WTC11 (cell line): Measurements from ENCODE around the gene SULT2B1. TPM values are rescaled to one million over a fixed set of nuclear protein-coding genes. Genes with fewer than 3 reads are reported as not detected.

Experiments used
- CBFB ChIP-seq: sonication (generic); formaldehyde crosslinking; IDR thresholded peaks from 2 replicates; pipeline ENCODE4 v1.8.1; 2022; ENCODE audit warnings: mild to moderate bottlenecking, low read depth, missing genetic modification reagents
- ELF4 ChIP-seq: sonication (generic); formaldehyde crosslinking; IDR thresholded peaks from 2 replicates; pipeline ENCODE4 v1.8.1; 2022; ENCODE audit warnings: low read depth, mild to moderate bottlenecking, moderate library complexity, missing genetic modification reagents
- ERG ChIP-seq: fragments of 250-450 bp; sonication (Bioruptor Pico); IDR thresholded peaks from 2 replicates; pipeline ENCODE4 v1.8.0; 2021; ENCODE audit warnings: mild to moderate bottlenecking
- ESRRA ChIP-seq: sonication (generic); formaldehyde crosslinking; IDR thresholded peaks from 2 replicates; pipeline ENCODE4 v1.8.1; 2022; ENCODE audit warnings: mild to moderate bottlenecking, missing genetic modification reagents, borderline replicate concordance
- HMGXB4 ChIP-seq: sonication (generic); formaldehyde crosslinking; IDR thresholded peaks from 2 replicates; pipeline ENCODE4 v1.8.1; 2023; ENCODE audit warnings: mild to moderate bottlenecking, moderate library complexity, missing genetic modification reagents
- MYBL2 ChIP-seq: sonication (generic); formaldehyde crosslinking; IDR thresholded peaks from 2 replicates; pipeline ENCODE4 v1.8.1; 2023; ENCODE audit warnings: mild to moderate bottlenecking, moderate library complexity, missing genetic modification reagents
- NFYB ChIP-seq: sonication (generic); formaldehyde crosslinking; conservative IDR thresholded peaks from 2 replicates; pipeline ENCODE4 v1.8.0; 2022; ENCODE audit warnings: low read depth, missing genetic modification reagents
- NR1H2 ChIP-seq: sonication (generic); formaldehyde crosslinking; IDR thresholded peaks from 2 replicates; pipeline ENCODE4 v1.9.0; 2021; ENCODE audit warnings: mild to moderate bottlenecking, moderate library complexity, missing genetic modification reagents
- NR3C1 ChIP-seq: sonication (generic); formaldehyde crosslinking; conservative IDR thresholded peaks from 2 replicates; pipeline ENCODE4 v1.8.1; 2023; ENCODE audit warnings: low read depth, mild to moderate bottlenecking, missing genetic modification reagents
- PREB ChIP-seq: sonication (generic); formaldehyde crosslinking; IDR thresholded peaks from 2 replicates; pipeline ENCODE4 v1.8.1; 2022; ENCODE audit warnings: mild to moderate bottlenecking, missing genetic modification reagents, moderate library complexity, borderline replicate concordance
- PRRX2 ChIP-seq: fragments of 250-450 bp; sonication (Bioruptor Pico); IDR thresholded peaks from 2 replicates; pipeline ENCODE4 v1.8.0; 2021; ENCODE audit warnings: mild to moderate bottlenecking
- SP1 ChIP-seq: sonication (generic); formaldehyde crosslinking; conservative IDR thresholded peaks from 2 replicates; pipeline ENCODE4 v1.8.1; 2022; ENCODE audit warnings: missing genetic modification reagents
- TP53 ChIP-seq: sonication (generic); formaldehyde crosslinking; IDR thresholded peaks from 2 replicates; pipeline ENCODE4 v1.8.1; 2023; ENCODE audit warnings: mild to moderate bottlenecking, missing genetic modification reagents
- USF2 ChIP-seq: sonication (generic); formaldehyde crosslinking; IDR thresholded peaks from 2 replicates; pipeline ENCODE4 v1.8.1; 2023; ENCODE audit warnings: mild to moderate bottlenecking, missing genetic modification reagents, moderate library complexity
- ZNF263 ChIP-seq: sonication (generic); formaldehyde crosslinking; IDR thresholded peaks from 2 replicates; pipeline ENCODE4 v1.8.1; 2022; ENCODE audit warnings: low read depth, mild to moderate bottlenecking, moderate library complexity, missing genetic modification reagents
- ZNF317 ChIP-seq: sonication (generic); formaldehyde crosslinking; IDR thresholded peaks from 2 replicates; pipeline ENCODE4 v1.8.1; 2023; ENCODE audit warnings: low read depth, mild to moderate bottlenecking, moderate library complexity, missing genetic modification reagents, borderline replicate concordance
- ZNF416 ChIP-seq: fragments of 250-450 bp; sonication (Bioruptor Pico); IDR thresholded peaks from 2 replicates; pipeline ENCODE4 v1.9.0; 2021; ENCODE audit warnings: mild to moderate bottlenecking, inconsistent platforms
- ZNF532 ChIP-seq: fragments of 250-450 bp; sonication (Bioruptor Pico); IDR thresholded peaks from 2 replicates; pipeline ENCODE4 v1.9.0; 2021; ENCODE audit warnings: mild to moderate bottlenecking, borderline replicate concordance
- ZSCAN18 ChIP-seq: fragments of 250-450 bp; sonication (Bioruptor Pico); IDR thresholded peaks from 2 replicates; pipeline ENCODE4 v2.1.2; 2022; ENCODE audit warnings: mild to moderate bottlenecking, moderate library complexity
- total RNA-seq: library from RNA; stranded (reverse); gene quantifications from 3 replicates; pipeline ENCODE4 v1.2.3, GENCODE V29; 2021
- TF ChIP-seq, protein P1 (sequence below): fragments of 250-450 bp; sonication (Bioruptor Pico); IDR thresholded peaks from 2 replicates; pipeline ENCODE4 v1.9.0; 2021; ENCODE audit warnings: mild to moderate bottlenecking
- TF ChIP-seq, protein P2 (sequence below): sonication (generic); formaldehyde crosslinking; conservative IDR thresholded peaks from 2 replicates; pipeline ENCODE4 v1.8.1; 2023; ENCODE audit warnings: mild to moderate bottlenecking, low read depth, missing genetic modification reagents, moderate library complexity

SULT2B1 gene
- total RNA-seq, 1 experiment from 2014 or later, result 0.96 TPM

DNA sequence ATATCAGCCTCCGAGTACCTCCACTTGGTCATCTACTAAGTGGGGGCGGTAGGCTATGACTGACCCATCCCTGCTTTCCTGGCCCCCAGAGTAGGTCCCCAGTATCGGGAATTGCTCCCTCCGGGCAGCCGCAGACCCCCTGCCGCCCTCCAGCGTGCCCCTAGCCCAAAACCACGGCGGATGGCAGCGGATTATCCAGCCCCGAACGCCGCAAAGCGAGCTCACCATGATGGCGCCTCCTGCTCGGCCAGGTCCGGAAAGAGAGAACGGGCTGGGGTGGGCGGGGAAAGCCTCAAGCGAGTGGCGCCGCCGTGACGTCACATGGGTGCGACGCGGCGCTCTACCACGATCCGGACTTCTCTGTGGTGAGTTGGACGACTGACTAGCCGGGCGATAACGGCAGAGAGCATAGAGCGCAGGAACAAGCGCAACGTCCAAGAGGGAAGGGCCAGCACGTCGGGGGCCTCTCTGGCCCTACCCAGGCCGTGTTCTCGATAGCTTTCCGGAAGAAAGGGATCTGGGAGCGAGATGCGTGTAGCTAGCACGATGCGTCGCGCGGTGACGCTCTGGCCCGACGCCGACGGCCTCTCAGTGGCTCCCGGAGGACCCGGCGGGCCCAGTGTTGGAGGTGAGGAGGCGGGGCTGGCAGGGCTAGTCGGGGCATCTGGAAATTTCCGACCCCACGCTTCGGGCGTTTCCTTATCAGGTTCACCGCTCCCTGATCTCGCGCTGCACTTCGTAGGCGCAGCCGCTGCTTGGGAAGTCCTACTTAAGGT, 67.1 kb downstream of the SULT2B1 start, which contains the start of the genes RPL18 and SPHK2 (continued):
- no peak for TF ChIP-seq TP53
- peak; percentile 69; the same call in 1 of the 2 replicates for TF ChIP-seq HMGXB4 (CRISPR knock-in tag)
- TF ChIP-seq NR3C1, result no peak
- TF ChIP-seq, protein P1, sequence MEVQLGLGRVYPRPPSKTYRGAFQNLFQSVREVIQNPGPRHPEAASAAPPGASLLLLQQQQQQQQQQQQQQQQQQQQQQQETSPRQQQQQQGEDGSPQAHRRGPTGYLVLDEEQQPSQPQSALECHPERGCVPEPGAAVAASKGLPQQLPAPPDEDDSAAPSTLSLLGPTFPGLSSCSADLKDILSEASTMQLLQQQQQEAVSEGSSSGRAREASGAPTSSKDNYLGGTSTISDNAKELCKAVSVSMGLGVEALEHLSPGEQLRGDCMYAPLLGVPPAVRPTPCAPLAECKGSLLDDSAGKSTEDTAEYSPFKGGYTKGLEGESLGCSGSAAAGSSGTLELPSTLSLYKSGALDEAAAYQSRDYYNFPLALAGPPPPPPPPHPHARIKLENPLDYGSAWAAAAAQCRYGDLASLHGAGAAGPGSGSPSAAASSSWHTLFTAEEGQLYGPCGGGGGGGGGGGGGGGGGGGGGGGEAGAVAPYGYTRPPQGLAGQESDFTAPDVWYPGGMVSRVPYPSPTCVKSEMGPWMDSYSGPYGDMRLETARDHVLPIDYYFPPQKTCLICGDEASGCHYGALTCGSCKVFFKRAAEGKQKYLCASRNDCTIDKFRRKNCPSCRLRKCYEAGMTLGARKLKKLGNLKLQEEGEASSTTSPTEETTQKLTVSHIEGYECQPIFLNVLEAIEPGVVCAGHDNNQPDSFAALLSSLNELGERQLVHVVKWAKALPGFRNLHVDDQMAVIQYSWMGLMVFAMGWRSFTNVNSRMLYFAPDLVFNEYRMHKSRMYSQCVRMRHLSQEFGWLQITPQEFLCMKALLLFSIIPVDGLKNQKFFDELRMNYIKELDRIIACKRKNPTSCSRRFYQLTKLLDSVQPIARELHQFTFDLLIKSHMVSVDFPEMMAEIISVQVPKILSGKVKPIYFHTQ, result no peak
- no peak for TF ChIP-seq ERG (CRISPR knock-in tag)
- no peak for TF ChIP-seq ZNF532 (CRISPR knock-in tag)
- TF ChIP-seq CBFB (CRISPR knock-in tag), result no peak
- peak; percentile 19; the same call in 1 of the 2 replicates for TF ChIP-seq NFYB (CRISPR knock-in tag)
- TF ChIP-seq MYBL2 (CRISPR knock-in tag), result peak; percentile 78; the same call in 1 of the 2 replicates
- TF ChIP-seq USF2 (CRISPR knock-in tag), result peak; percentile 47
- TF ChIP-seq PRRX2 (CRISPR knock-in tag), result no peak
- no peak for TF ChIP-seq ZNF263
- TF ChIP-seq ESRRA (CRISPR knock-in tag), result no peak
- TF ChIP-seq SP1 (CRISPR knock-in tag), result peak; percentile 99
- no peak for TF ChIP-seq ZSCAN18 (CRISPR knock-in tag)
- no peak for TF ChIP-seq PREB
- TF ChIP-seq ZNF317 (CRISPR knock-in tag), result no peak
- TF ChIP-seq NR1H2 (CRISPR knock-in tag), result no peak
- TF ChIP-seq ZNF416 (CRISPR knock-in tag), result no peak
- TF ChIP-seq ELF4 (CRISPR knock-in tag), result no peak
- TF ChIP-seq, protein P2, sequence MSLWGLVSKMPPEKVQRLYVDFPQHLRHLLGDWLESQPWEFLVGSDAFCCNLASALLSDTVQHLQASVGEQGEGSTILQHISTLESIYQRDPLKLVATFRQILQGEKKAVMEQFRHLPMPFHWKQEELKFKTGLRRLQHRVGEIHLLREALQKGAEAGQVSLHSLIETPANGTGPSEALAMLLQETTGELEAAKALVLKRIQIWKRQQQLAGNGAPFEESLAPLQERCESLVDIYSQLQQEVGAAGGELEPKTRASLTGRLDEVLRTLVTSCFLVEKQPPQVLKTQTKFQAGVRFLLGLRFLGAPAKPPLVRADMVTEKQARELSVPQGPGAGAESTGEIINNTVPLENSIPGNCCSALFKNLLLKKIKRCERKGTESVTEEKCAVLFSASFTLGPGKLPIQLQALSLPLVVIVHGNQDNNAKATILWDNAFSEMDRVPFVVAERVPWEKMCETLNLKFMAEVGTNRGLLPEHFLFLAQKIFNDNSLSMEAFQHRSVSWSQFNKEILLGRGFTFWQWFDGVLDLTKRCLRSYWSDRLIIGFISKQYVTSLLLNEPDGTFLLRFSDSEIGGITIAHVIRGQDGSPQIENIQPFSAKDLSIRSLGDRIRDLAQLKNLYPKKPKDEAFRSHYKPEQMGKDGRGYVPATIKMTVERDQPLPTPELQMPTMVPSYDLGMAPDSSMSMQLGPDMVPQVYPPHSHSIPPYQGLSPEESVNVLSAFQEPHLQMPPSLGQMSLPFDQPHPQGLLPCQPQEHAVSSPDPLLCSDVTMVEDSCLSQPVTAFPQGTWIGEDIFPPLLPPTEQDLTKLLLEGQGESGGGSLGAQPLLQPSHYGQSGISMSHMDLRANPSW, result no peak
